ENCODE results near the gene GTPBP2. TPM values are rescaled to one million over a fixed set of nuclear protein-coding genes. Genes with fewer than 3 reads are reported as not detected.

The GTPBP2 gene
- total RNA-seq, 1 experiment from 2014 or later, result 72.2 TPM

- no peak overlapping the region for H3K4me3 Mint-ChIP-seq
- Histone ChIP-seq H3K79me2 (ENCODE audit: insufficient read depth, low read length) (no peaks in the 10 kb centered on the region), H2BK5ac (ENCODE audit: insufficient read length, low read length) (no peak overlapping the region), H3K4ac (ENCODE audit: low read depth, low read length) (no peak overlapping the region), H3K27me3 (ENCODE audit: insufficient read depth, low read length) (no peaks in the 10 kb centered on the region), H3K23ac (ENCODE audit: insufficient read length, low read depth, low read length) (no peak overlapping the region), H3K27ac (ENCODE audit: insufficient read length, low read depth, low read length) (no peak overlapping the region), H3K23me2 (ENCODE audit: insufficient read length, low read depth, low read length, poor library complexity, severe bottlenecking) (no peaks in the 10 kb centered on the region), H2BK15ac (ENCODE audit: low read depth, low read length) (no peak overlapping the region), H4K91ac (ENCODE audit: insufficient read length, low read depth, low read length) (no peak overlapping the region), H3K79me1 (ENCODE audit: insufficient read depth, low read depth, low read length, poor library complexity, severe bottlenecking) (no peaks in the 10 kb centered on the region), H3K4me1 (ENCODE audit: insufficient read depth, low read length) (no peaks in the 10 kb centered on the region), H3K18ac (ENCODE audit: insufficient read length, low read depth, low read length) (no peak overlapping the region), H2AFZ (ENCODE audit: low read length) (no peak overlapping the region), H2BK120ac (ENCODE audit: low read depth, low read length, poor library complexity, severe bottlenecking) (no peak overlapping the region), H3T11ph (ENCODE audit: low read length) (no peak overlapping the region), H2AK5ac (ENCODE audit: insufficient read length, low read length) (no peak overlapping the region), H3K14ac (ENCODE audit: insufficient read depth, low read length) (no peak overlapping the region), H3K9ac (ENCODE audit: extremely low read depth, insufficient read length, low read length) (no peak overlapping the region), H3K4me2 (ENCODE audit: insufficient read depth, insufficient read length, low read length) (no peak overlapping the region), H4K5ac (ENCODE audit: insufficient read length, low read depth, low read length) (no peak overlapping the region), H3K9me3 (ENCODE audit: control insufficient read depth, low read depth, low read length) (no peaks in the 10 kb centered on the region), H4K20me1 (ENCODE audit: control insufficient read depth, insufficient read depth, insufficient read length) (no peaks in the 10 kb centered on the region), H3K56ac (ENCODE audit: insufficient read length, low read depth, low read length) (no peak overlapping the region), H4K8ac (replicated peaks; ENCODE audit: insufficient read length, low read depth, low read length) (no peak overlapping the region), H2BK12ac (ENCODE audit: insufficient read length, low read depth, low read length) (no peak overlapping the region), H2BK20ac (ENCODE audit: low read depth, low read length, poor library complexity, severe bottlenecking) (no peak overlapping the region)
- no peak overlapping the region for H3K27ac Mint-ChIP-seq
- H3K36me3 Mint-ChIP-seq (ENCODE audit: insufficient read depth in 1 of 3, low read depth in 3 of 3), result peaks cover 0 to 44% (median 28%) of the 10 kb centered on the region in 3 experiments; a peak in 4 of 7 replicates
- H3K4me1 Mint-ChIP-seq, result no peaks in the 10 kb centered on the region
- H3K27me3 Mint-ChIP-seq (ENCODE audit: low read depth), result no peaks in the 10 kb centered on the region
- WGBS (ENCODE audit: extremely low coverage, insufficient read length, low lambda C conversion rate), result no CpG with 5 or more reads among the region's 1 CpG
- no peaks in the 10 kb centered on the region for H3K9me3 Mint-ChIP-seq
- no peak for TF ChIP-seq CTCF (conservative IDR thresholded peaks at IDR 0.05)
- DNase-seq, result no peak
These were observed 19.7 kb downstream of the GTPBP2 start for GRCh38 chr6:43609402-43609801.
